Uterus (tissue), 4 donors: ENCODE data around the gene DNMBP. TPM values are rescaled to one million over a fixed set of nuclear protein-coding genes. Genes with fewer than 3 reads are reported as not detected.
A peak's percentile ranks its signal among the peaks of the same experiment; 100 is the strongest.
"Not testable (repeated sequence)": the region's sequence is repeated elsewhere in the genome, so short reads cannot be mapped to it uniquely, and the experiment has no call there.

Experiments used
- DNase-seq, 2 donors: peaks; one replicate each; pipeline ENCODE4 v3.0.0-alpha.2; 2019 to 2020
- H3K27ac ChIP-seq, 2 donors: fragments of 200-600 bp; sonication (generic); 1 replicate in 1 of 2; 2 replicates in 1 of 2; pipeline ENCODE4 v1.5.1; 2016 to 2018
- H3K27me3 ChIP-seq, 2 donors: fragments of 200-600 bp; sonication (generic); one replicate each; pipeline ENCODE4 v1.5.1; 2018 to 2019; ENCODE audit warnings: control low read depth in 1 of 2
- H3K36me3 ChIP-seq, 2 donors: fragments of 200-600 bp; sonication (generic); one replicate each; pipeline ENCODE4 v1.5.1; 2019; ENCODE audit warnings: control low read depth in 1 of 2
- H3K4me1 ChIP-seq, 2 donors: fragments of 200-600 bp; sonication (generic); one replicate each; pipeline ENCODE4 v1.5.1; 2018 to 2019; ENCODE audit warnings: control low read depth in 1 of 2
- H3K4me3 ChIP-seq, 2 donors: fragments of 200-600 bp; sonication (generic); 1 replicate in 1 of 2; 2 replicates in 1 of 2; pipeline ENCODE4 v1.5.1; 2018 to 2019; ENCODE audit warnings: mild to moderate bottlenecking in 1 of 2
- H3K9me3 ChIP-seq, 2 donors: fragments of 200-600 bp; sonication (generic); one replicate each; pipeline ENCODE4 v1.5.1; 2019; ENCODE audit warnings: control low read depth in 1 of 2
- CTCF ChIP-seq, 4 experiments: fragments of 200-600 bp in 2 of 4; fragments of 450-650 bp in 2 of 4; sonication (generic) in 2 of 4; IDR thresholded peaks; one replicate each; pipeline ENCODE4 v1.5.1; 2016 to 2019; ENCODE audit warnings: antibody characterized with exemption in 4 of 4, mild to moderate bottlenecking in 2 of 4, moderate library complexity in 1 of 4
- POLR2A ChIP-seq, 2 donors: fragments of 450-650 bp; IDR thresholded peaks; one replicate each; pipeline ENCODE4 v1.6.1; 2016; ENCODE audit warnings: antibody characterized with exemption in 2 of 2, mild to moderate bottlenecking in 1 of 2, moderate library complexity in 1 of 2
- intact Hi-C: fragments of 100-400 bp; cut with DNase I; formaldehyde crosslinking; loops from one replicate; pipeline ENCODE4 v1.15.1; 2023; ENCODE audit warnings: low total_unique reads
- total RNA-seq, 4 donors: library from RNA; depleted of rRNA in 3 of 4; stranded (reverse); fragments of >200 nt in 3 of 4; gene quantifications; one replicate each; pipeline versions ENCODE4 v1.1.0 to v1.2.4, GENCODE V29; 2014 to 2023
- donor health status: DM: yes; HTN: yes; CAD: no.

The DNMBP gene
- total RNA-seq, 4 donors from 2014 or later, result 5.9 to 34.9 (median 22.4) TPM

- Histone ChIP-seq H3K4me1 (peaks cover 0 to 6% of the 10 kb centered on the region in 2 donors), H3K36me3 (no peaks in the 10 kb centered on the region), H3K27ac (peak overlapping the region in 1 of 2 donors; percentile 21), H3K27me3 (no peaks in the 10 kb centered on the region), H3K9me3 (no peaks in the 10 kb centered on the region), H3K4me3 (no peak overlapping the region)
- intact Hi-C loops, result no loop called here
- peak in 1 of 2 donors; percentile 42 for DNase-seq
- TF ChIP-seq CTCF (IDR thresholded peaks at IDR 0.05) (no peak), POLR2A (IDR thresholded peaks at IDR 0.05) (no peak)
Observed at GRCh38 chr10:99993701-99994689, 15.8 kb downstream of the DNMBP start.

GRCh38 chr10:99985637-99986036 is 24.1 kb downstream of the DNMBP start:
- H3K27me3 ChIP-seq, DNase-seq, H3K36me3 ChIP-seq, intact Hi-C loops, H3K4me3 ChIP-seq, H3K9me3 ChIP-seq: not testable (repeated sequence)
- H3K27ac ChIP-seq, result peak overlapping the region; percentile 86 to 92
- H3K4me1 ChIP-seq, result peaks cover 0 to 10% of the 10 kb centered on the region in 2 donors

- H3K27me3 ChIP-seq, result no peaks in the 10 kb centered on the region
- no peak for DNase-seq
- TF ChIP-seq CTCF (IDR thresholded peaks at IDR 0.05) (no peak), POLR2A (IDR thresholded peaks at IDR 0.05) (no peak)
- H3K4me1 ChIP-seq, result peaks cover 0 to 10% of the 10 kb centered on the region in 2 donors
- intact Hi-C loops, result no loop called here
- H3K9me3 ChIP-seq, result no peaks in the 10 kb centered on the region
- H3K36me3 ChIP-seq, result no peaks in the 10 kb centered on the region
- peak overlapping the region; percentile 86 to 92 for H3K27ac ChIP-seq
- H3K4me3 ChIP-seq, result peak overlapping the region in 1 of 2 donors; percentile 4
Observed at GRCh38 chr10:99984211-99985034, 25.3 kb downstream of the DNMBP start.

- TF ChIP-seq POLR2A (IDR thresholded peaks at IDR 0.05) (no peak), CTCF (IDR thresholded peaks at IDR 0.05) (no peak)
- Histone ChIP-seq H3K27me3 (no peaks in the 10 kb centered on the region), H3K36me3 (no peaks in the 10 kb centered on the region), H3K4me1 (peaks cover 0 to 10% of the 10 kb centered on the region in 2 donors), H3K9me3 (no peaks in the 10 kb centered on the region), H3K4me3 (peak overlapping the region; percentile 2 to 4), H3K27ac (peak overlapping the region; percentile 86 to 92)
- DNase-seq, result peak; percentile 62 to 63
- intact Hi-C loops, result no loop called here
Observed at GRCh38 chr10:99983280-99983988, 26.3 kb downstream of the DNMBP start.

- peaks cover 0 to 10% of the 10 kb centered on the region in 2 donors for H3K4me1 ChIP-seq
- H3K9me3 ChIP-seq, result no peaks in the 10 kb centered on the region
- intact Hi-C loops, result no loop called here
- no peaks in the 10 kb centered on the region for H3K36me3 ChIP-seq
- H3K4me3 ChIP-seq, result no peak overlapping the region
- no peak for DNase-seq
- no peak for TF ChIP-seq CTCF (IDR thresholded peaks at IDR 0.05)
- TF ChIP-seq POLR2A (IDR thresholded peaks at IDR 0.05), result no peak
- peak overlapping the region; percentile 86 to 92 for H3K27ac ChIP-seq
- no peaks in the 10 kb centered on the region for H3K27me3 ChIP-seq
Observed at GRCh38 chr10:99982728-99983127, 27.0 kb downstream of the DNMBP start.
